Brain pericyte (primary cell): Measurements from ENCODE around the gene VWA1.
"Not testable (repeated sequence)": the region's sequence is repeated elsewhere in the genome, so short reads cannot be mapped to it uniquely, and the experiment has no call there.

ENCODE experiments used
- DNase-seq: peaks from one replicate; pipeline ENCODE4 v3.0.0-alpha.2; 2012; ENCODE audit warnings: low read depth, low spot score

The VWA1 gene

GRCh38 chr1:1435911-1436629, 580 bp downstream of the VWA1 start:
- no peak for DNase-seq

DNA sequence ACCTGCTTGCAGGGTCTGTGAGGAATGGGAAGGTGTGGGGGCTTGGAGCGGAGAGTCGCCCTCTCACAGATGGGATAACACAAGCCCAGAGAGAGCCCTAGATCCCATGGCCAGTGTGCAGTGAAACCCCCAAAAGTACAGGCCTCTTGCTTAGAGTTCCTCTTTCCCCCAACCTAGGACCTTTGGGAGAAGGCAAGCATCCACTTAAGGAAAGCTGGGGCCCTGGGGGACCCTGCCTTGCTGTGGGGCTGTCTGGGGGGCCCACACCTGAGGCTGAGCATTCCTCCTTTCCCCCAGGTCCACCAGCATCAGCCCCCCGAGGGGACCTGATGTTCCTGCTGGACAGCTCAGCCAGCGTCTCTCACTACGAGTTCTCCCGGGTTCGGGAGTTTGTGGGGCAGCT, 1.1 kb downstream of the VWA1 start:
- no peak for DNase-seq

- no peak for DNase-seq
Measured at GRCh38 chr1:1437033-1437903, 1.8 kb downstream of the VWA1 start.

- DNase-seq: no peak
Measured at GRCh38 chr1:1437904-1438376, 2.5 kb downstream of the VWA1 start.

DNA sequence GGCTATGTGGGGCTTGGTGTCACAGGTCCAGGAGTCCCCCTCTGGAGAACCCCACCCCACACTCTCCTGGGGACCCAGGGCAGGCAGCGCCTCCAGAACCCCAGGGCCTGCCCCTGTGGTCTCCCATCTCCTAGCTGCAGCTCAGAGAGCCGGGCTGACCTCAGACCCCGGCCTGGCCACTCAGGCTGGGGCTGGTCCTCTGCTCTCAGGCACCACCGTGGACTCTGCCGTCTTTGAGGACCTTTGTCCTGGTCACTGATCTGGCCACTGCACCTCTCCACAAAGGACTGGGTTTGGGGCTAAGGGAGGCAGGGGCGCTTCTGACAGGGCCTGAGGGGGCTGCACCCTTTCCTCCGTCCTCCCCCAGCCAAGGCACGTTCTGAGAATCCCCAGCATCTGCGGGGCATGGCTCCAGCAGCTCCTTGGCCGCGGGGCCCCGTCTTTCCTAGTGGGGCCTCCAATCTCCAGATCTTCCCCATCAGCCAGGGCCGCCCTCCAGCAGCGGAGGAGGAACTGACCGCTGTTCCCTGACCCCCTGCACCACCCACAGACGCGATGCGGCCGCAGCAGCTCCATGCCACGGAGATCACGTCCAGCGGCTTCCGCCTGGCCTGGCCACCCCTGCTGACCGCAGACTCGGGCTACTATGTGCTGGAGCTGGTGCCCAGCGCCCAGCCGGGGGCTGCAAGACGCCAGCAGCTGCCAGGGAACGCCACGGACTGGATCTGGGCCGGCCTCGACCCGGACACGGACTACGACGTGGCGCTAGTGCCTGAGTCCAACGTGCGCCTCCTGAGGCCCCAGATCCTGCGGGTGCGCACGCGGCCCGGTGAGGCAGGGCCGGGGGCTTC, 3.3 kb downstream of the VWA1 start:
- no peak for DNase-seq

GRCh38 chr1:1439546-1440261, 4.2 kb downstream of the VWA1 start:
- no peak for DNase-seq

DNA sequence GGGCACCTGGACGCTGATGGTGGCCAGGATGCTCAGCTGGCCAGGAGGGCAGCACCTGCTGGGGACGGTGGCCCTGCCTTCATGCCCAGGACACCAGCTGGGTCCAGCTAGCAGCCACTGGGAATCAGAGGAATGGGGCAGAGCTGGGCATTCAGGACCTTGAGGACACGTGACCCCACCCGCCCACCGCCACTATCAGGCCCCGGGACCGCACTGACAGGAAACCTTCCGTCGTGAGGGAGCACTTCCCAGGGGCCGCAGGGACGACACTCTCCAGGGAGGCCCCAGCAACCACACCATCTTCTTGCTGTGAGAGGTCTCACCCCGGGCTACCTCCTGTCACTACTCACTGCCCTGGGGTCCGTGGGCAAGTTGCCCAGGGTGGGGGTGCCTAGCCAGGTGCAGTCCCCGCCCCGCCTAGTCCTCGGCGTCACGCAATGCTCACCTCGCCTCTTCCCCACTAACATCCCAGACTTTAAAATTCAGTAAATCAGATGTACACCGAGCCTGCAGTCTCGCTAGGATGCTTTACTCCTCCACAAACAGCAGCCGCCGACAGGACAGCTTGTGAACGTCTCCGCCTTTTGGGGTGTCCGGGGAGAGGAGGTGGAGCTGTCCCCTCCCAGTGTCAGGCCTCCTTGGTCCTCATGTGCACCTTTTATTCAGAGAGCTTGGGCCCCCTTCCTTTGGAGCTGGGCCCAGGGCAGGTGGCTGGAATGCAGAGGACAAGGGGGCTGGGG, 4.9 kb downstream of the VWA1 start:
- DNase-seq: no peak

DNA sequence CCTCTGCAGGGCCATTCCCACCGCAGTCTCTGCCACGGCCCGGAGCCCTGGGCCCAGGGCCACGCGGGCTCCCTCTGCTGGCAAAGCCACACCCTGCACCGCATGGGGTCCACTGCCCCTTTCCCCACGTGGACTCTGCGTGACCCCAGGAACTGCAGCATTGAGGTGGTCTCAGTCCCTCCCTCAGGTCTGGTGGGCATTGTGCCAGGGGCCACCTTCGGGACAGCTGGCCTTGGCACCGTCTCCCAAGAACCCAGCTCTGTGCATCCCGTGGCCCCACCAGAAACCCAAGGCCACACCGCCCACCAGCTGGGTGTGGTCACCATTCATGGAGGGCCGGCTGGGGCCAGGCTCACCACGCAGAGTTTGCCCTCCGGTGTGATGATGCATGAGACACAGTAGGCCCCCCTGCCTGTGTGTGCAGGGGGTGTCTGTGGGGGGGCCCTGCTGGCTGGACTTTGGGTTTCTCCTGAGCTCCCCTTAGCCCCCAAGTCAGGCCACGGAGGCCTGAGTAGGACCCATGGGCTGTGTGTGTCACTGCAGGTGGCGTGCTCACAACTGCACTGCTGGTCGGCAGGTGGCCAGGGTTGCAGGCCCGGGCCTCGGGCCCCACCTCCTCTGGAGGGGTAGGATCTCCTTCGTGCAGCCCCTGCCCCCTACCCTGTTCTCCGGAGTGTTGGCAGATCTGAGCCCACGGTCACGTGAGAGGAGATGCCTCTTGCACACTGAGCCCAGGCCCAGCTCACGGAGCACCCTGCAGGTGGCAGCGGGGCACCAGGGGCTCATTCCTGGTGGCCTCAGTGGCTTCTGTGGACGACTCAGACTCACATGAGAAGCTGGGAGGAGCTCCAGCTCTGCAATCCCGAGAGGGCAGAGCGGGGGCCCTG, 5.8 kb downstream of the VWA1 start:
- no peak for DNase-seq

GRCh38 chr1:1442069-1442770, 6.7 kb downstream of the VWA1 start:
- DNase-seq: no peak

GRCh38 chr1:1446631-1447030, 11.1 kb downstream of the VWA1 start:
- not testable (repeated sequence) for DNase-seq

- no peak for DNase-seq
Measured at GRCh38 chr1:1449099-1449739, 13.7 kb downstream of the VWA1 start, which contains the start of gene ATAD3C. TSS of gene ATAD3C (plus strand) at chr1:1449689. CDS start at chr1:1450684, 995 bp downstream.

DNA sequence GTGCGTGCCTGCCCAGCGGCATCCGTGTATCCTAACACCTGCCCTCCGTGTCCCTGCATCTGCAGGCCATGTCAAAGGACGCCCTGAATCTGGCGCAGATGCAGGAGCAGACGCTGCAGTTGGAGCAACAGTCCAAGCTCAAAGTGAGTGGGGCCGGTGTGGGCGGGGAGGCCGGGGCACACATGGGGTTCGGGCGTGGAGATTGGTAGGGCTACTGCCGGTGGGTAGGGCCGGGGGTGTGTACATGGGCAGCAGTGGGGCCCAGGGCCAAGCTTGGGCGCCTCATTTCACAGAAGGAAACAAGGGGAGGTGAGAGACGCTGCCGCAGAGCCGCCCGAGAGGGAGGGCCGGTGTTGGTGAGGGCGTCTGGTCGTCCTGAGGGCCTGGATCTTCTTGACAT, 15.1 kb downstream of the VWA1 start:
- DNase-seq: not testable (repeated sequence)

DNA sequence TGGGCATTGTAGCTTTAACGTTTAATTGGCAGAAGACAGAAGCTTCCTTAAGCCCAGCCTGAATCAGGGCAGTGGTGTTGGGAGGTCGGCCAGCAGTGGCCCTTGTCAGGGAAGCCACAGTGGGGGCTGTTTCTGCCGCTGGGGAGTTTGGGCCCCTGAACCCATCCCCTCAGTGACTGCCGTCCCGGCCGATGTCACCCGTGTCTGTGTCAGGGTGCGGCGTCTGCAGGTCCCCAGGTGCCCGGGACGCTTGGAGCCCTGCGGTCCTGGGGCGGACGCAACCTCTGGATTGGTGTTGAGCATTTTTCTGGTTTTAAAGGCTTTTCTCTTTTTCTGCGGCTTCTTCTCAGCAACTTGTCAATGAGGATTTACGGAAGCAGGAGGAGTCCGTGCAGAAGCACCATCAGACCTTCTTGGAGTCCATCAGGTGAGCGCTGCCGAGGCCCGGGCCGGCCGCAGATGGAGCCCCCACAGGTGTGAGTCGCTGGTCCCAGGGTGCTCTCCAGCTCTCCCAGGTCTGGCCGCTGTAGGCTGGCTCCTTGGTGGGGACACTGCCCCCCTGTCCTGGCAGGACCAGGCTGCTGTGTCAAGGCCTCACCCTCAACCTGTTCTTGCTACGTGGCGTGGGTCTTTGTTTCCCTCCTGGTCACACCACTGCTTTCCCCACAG, 16.3 kb downstream of the VWA1 start:
- no peak for DNase-seq

- not testable (repeated sequence) for DNase-seq
Measured at GRCh38 chr1:1452365-1452739, 16.9 kb downstream of the VWA1 start.

DNA sequence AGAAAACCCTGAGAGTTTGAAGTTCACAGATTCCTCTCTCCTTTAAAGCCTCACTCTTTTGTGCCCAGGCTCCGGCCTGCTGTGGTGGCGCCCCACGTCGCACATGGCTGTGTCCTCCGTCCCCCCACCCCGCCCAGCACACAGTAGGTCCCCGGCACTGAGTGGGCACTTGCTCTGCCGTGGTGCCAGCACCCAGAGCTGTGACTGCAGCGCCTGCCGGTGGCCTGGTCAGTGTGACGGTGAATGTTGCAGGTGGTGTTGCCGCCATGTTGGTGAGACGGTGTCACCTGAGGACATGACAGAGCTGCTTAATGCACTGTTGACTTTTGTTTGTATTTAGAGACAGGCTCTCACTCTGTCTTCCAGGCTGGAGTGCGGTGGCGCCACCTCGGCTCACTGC, 17.4 kb downstream of the VWA1 start:
- no peak for DNase-seq

- not testable (repeated sequence) for DNase-seq
Measured at GRCh38 chr1:1454286-1455056, 19.0 kb downstream of the VWA1 start.

GRCh38 chr1:1455366-1455884, 19.9 kb downstream of the VWA1 start:
- no peak for DNase-seq
